Motor neuron (in vitro differentiated cells): Measurements from ENCODE around the gene CELF2. TPM values are rescaled to one million over a fixed set of nuclear protein-coding genes. Genes with fewer than 3 reads are reported as not detected.

Source experiments
- ATAC-seq, 8 experiments: fragments of 200-7000 bp; cut with Tn5 transposase; replicated peaks in 6 of 8; 2 replicates each; pipeline ENCODE4 v1.8.0; 2021; ENCODE audit warnings: mild to moderate bottlenecking in 8 of 8, moderate library complexity in 8 of 8
- H3K27ac ChIP-seq, 2 donors: fragments of 250-450 bp; sonication (Bioruptor Pico); 2 replicates each; pipeline ENCODE4 v1.9.0; 2021; ENCODE audit warnings: antibody characterized with exemption in 2 of 2, mild to moderate bottlenecking in 2 of 2, moderate library complexity in 1 of 2
- H3K4me1 ChIP-seq, 2 donors: fragments of 250-450 bp; sonication (Bioruptor Pico); replicated peaks in 1 of 2; 2 replicates each; pipeline ENCODE4 v1.6.1; 2021; ENCODE audit warnings: antibody characterized with exemption in 2 of 2, mild to moderate bottlenecking in 2 of 2, moderate library complexity in 1 of 2
- H3K4me3 ChIP-seq, 5 donors: fragments of 250-450 bp; sonication (Bioruptor Pico); 2 replicates each; pipeline ENCODE4 v1.9.0; 2021; ENCODE audit warnings: antibody characterized with exemption in 5 of 5, mild to moderate bottlenecking in 5 of 5, moderate library complexity in 4 of 5
- WGBS, 10 experiments: fragments of 450-650 bp; shearing (Covaris generic); methylation state at CpG; one replicate each; pipeline ENCODE4 v1.0.0; 2022; 5-methylcytosine and 5-hydroxymethylcytosine counted together
- in situ Hi-C, 9 experiments: fragments of 400-800 bp; cut with MboI; loops; one replicate each; pipeline ENCODE4 v1.15.0; 2021; ENCODE audit warnings: low sequenced_read_pairs in 9 of 9, low pct_unique_long_range_greater_than_20kb in 2 of 9; ENCODE audit not compliant: unreplicated experiment in 9 of 9
- total RNA-seq, 8 experiments: library from RNA; unstranded; fragments of 300-600 nt; gene quantifications; 2 replicates each; pipeline versions ENCODE4 v1.2.3 to v1.2.4, GENCODE V29; 2022

The CELF2 gene
- total RNA-seq, 8 experiments from 2014 or later: 10.4 to 60.9 (median 15.6) TPM

- H3K27ac ChIP-seq: no peak overlapping the region
- ATAC-seq: no peak
- no peak overlapping the region for H3K4me3 ChIP-seq
- H3K4me1 ChIP-seq: peaks cover 18 to 32% of the 10 kb centered on the region in 2 donors
- WGBS, 10 experiments: 17 to 100% (median 90%) methylated on average over 1 to 3 of the region's 3 CpGs; no CpG with 5 or more reads in 2 of the 10 experiments
- in situ Hi-C loops: no loop called here
Observed at GRCh38 chr10:11141571-11142091, 124.0 kb downstream of the CELF2 start.

DNA sequence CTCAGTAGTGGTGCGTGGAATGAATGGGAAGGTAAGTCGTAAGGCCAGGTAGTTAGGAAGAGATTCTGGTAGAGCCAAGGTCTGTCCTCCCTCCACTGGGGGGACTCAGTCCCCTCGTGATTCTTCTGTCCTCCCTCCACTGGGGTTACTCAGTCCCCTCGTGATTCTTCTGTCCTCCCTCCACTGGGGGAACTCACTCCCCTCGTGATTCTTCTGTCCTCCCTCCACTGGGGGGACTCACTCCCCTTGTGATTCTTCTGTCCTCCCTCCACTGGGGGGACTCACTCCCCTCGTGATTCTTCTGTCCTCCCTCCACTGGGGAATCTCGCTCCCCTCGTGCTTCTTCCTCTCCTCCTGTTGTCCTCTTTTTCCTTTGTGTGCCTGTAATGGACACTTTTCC lies 125.1 kb downstream of the CELF2 start:
- no peak for ATAC-seq
- in situ Hi-C loops: no loop called here
- H3K4me3 ChIP-seq: no peak overlapping the region
- H3K27ac ChIP-seq: no peak overlapping the region
- peaks cover 27 to 43% of the 10 kb centered on the region in 2 donors for H3K4me1 ChIP-seq
- WGBS, 10 experiments: 50 to 96% (median 83%) methylated on average over 1 to 6 of the region's 8 CpGs; no CpG with 5 or more reads in 1 of the 10 experiments

- ATAC-seq: no peak
- whole genome bisulfite sequencing, 10 experiments: 33 to 89% (median 62%) methylated on average over 1 to 5 of the region's 5 CpGs; no CpG with 5 or more reads in 1 of the 10 experiments
- in situ Hi-C loops: no loop called here
- H3K27ac ChIP-seq: no peak overlapping the region
- H3K4me3 ChIP-seq: no peak overlapping the region
- H3K4me1 ChIP-seq: peaks cover 32 to 48% of the 10 kb centered on the region in 2 donors
Observed at GRCh38 chr10:11143242-11143641, 125.6 kb downstream of the CELF2 start.

DNA sequence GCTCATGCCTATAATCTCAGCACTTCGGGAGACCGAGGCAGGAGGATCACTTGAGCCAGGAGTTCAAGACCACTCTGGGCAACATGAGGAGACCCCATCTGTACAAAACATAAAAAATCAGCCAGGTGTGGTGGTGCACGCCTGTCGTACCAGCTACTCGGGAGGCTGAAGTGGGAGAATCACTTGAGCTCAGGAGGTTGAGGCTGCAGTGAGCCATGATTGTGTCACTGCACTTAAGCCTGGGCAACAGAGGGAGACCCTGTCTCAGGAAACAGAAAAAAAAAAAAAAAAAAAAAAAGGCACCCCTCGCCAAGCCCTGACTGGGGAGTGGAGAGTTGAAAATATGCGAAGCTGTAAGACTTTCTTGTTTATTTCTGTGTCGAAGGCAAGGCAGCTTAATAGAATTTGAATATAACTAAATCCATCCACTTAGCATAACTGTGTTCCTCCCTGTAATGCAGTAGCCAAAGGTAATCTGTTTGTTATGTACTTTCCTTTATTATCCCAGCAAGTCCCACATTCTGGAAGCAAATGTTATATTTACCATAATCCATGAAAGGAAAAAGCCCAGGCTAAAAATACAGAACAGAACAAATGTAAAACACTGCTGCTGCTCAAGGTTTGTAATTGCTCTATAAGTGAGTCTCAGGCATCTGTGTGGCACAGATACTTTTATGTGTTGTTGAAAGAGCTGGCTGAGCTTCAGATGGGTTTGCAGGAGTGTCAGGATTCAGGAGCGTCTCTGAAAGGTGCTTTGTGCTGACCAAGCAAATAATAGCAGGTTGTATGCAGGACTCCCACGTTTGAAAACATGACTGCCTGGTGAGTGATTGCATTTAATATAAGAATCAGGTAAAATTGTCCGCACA lies 127.2 kb downstream of the CELF2 start:
- in situ Hi-C loops: no loop called here
- Histone ChIP-seq H3K27ac (no peak overlapping the region), H3K4me3 (no peak overlapping the region), H3K4me1 (peaks cover 44 to 61% of the 10 kb centered on the region in 2 donors)
- 3 to 100% (median 58%) methylated on average over 2 to 9 of the region's 11 CpGs for WGBS, 10 experiments
- peak in 6 of 8 experiments; percentile 10 to 78 (median 42) for ATAC-seq

- H3K27ac ChIP-seq: no peak overlapping the region
- WGBS, 10 experiments: 31 to 92% (median 79%) methylated on average over 1 to 3 of the region's 3 CpGs; no CpG with 5 or more reads in 2 of the 10 experiments
- ATAC-seq: peak in 4 of 8 experiments; percentile 17 to 42 (median 30)
Observed at GRCh38 chr10:11145495-11145855, 127.8 kb downstream of the CELF2 start.

GRCh38 chr10:11146402-11147171 lies 128.9 kb downstream of the CELF2 start:
- peak in 5 of 8 experiments; percentile 25 to 56 (median 52) for ATAC-seq
- no peak overlapping the region for H3K4me3 ChIP-seq
- 0 to 79% (median 50%) methylated on average over 1 to 6 of the region's 6 CpGs; no CpG with 5 or more reads in 3 of the 10 experiments for WGBS, 10 experiments
- no peak overlapping the region for H3K27ac ChIP-seq
- in situ Hi-C loops: no loop called here
- peaks cover 44 to 61% of the 10 kb centered on the region in 2 donors for H3K4me1 ChIP-seq

More at GRCh38 chr10:11145495-11145855, 127.8 kb downstream of the CELF2 start:
- Histone ChIP-seq H3K4me1 (peaks cover 44 to 61% of the 10 kb centered on the region in 2 donors), H3K4me3 (no peak overlapping the region)
- in situ Hi-C loops: no loop called here

- ATAC-seq: peak in 1 of 8 experiments; percentile 12
- in situ Hi-C loops: no loop called here
- peaks cover 44 to 62% of the 10 kb centered on the region in 2 donors for H3K4me1 ChIP-seq
- no peak overlapping the region for H3K27ac ChIP-seq
- WGBS, 10 experiments: 3 to 89% (median 69%) methylated on average over 4 to 9 of the region's 9 CpGs; no CpG with 5 or more reads in 2 of the 10 experiments
- no peak overlapping the region for H3K4me3 ChIP-seq
Observed at GRCh38 chr10:11147722-11148121, 130.1 kb downstream of the CELF2 start.

GRCh38 chr10:11148142-11149028 lies 130.7 kb downstream of the CELF2 start:
- no peak overlapping the region for H3K27ac ChIP-seq
- in situ Hi-C loops: no loop called here
- peaks cover 48 to 64% of the 10 kb centered on the region in 2 donors for H3K4me1 ChIP-seq
- WGBS, 10 experiments: 51 to 100% (median 80%) methylated on average over 1 to 9 of the region's 10 CpGs; no CpG with 5 or more reads in 1 of the 10 experiments
- no peak overlapping the region for H3K4me3 ChIP-seq
- peak in 6 of 8 experiments; percentile 5 to 63 (median 60) for ATAC-seq

GRCh38 chr10:11149807-11150141 lies 132.1 kb downstream of the CELF2 start:
- Histone ChIP-seq H3K27ac (no peak overlapping the region), H3K4me3 (no peak overlapping the region), H3K4me1 (peaks cover 59 to 69% of the 10 kb centered on the region in 2 donors)
- WGBS, 10 experiments: 13 to 100% (median 89%) methylated on average over 1 to 3 of the region's 3 CpGs; no CpG with 5 or more reads in 2 of the 10 experiments
- ATAC-seq: no peak
- in situ Hi-C loops: no loop called here

- H3K4me3 ChIP-seq: no peak overlapping the region
- in situ Hi-C loops: no loop called here
- ATAC-seq: no peak
- 32 to 100% (median 80%) methylated on average over 1 to 3 of the region's 3 CpGs; no CpG with 5 or more reads in 1 of the 10 experiments for WGBS, 10 experiments
- H3K4me1 ChIP-seq: peaks cover 60 to 69% of the 10 kb centered on the region in 2 donors
- no peak overlapping the region for H3K27ac ChIP-seq
Observed at GRCh38 chr10:11150231-11150731, 132.6 kb downstream of the CELF2 start.

DNA sequence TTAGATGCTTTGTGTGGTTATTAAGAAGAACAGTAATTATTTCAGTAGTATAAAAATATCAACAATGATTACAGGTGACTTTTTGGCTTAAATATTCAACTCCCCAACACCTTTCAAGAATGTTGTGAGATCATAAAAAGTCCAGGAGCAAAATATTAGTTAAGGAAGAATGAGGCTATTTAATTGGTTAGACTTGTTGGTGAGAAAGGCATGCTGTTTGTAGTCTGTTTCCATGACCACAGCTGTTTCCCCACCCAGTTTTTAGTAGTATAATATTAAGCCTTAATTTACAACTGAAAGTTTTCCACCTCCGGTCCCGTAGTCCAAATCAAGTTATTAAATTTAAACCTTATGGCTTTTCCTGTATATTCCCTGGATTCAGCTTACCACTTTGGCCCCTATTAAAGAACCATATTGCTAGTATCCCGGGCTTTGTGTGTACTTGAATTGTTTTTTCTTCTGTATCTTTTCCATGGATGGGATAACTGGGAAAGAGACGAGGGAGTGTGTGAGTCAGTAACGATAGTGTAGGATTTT lies 133.3 kb downstream of the CELF2 start:
- peaks cover 55 to 69% of the 10 kb centered on the region in 2 donors for H3K4me1 ChIP-seq
- H3K27ac ChIP-seq: no peak overlapping the region
- WGBS, 10 experiments: 2 to 100% (median 95%) methylated on average over 2 to 5 of the region's 5 CpGs; no CpG with 5 or more reads in 2 of the 10 experiments
- in situ Hi-C loops: no loop called here
- ATAC-seq: peak in 1 of 8 experiments; percentile 80
- H3K4me3 ChIP-seq: no peak overlapping the region

DNA sequence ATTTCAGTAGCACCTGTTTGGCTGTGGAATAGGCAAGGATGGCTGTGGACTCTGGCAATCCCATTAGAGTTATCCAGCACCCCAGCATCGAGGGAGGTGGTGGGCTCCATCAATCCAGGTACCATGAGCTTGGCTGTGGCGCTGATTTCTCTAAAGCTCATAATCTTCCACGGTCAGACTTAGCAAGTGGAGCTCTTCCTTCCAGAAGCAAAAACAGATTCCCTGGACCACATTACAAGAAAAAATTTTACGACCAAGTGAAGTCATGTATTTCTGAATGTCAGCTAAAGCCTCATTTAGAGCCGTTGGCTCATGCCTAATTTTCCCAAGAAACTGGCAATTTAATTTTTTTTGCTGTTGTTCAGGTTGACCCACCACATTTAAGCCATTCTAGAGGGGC lies 135.1 kb downstream of the CELF2 start:
- WGBS, 10 experiments: 0 to 100% (median 71%) methylated on average over 2 to 5 of the region's 5 CpGs; no CpG with 5 or more reads in 2 of the 10 experiments
- in situ Hi-C loops: no loop called here
- Histone ChIP-seq H3K4me1 (peaks cover 38 to 55% of the 10 kb centered on the region in 2 donors), H3K4me3 (no peak overlapping the region), H3K27ac (no peak overlapping the region)
- ATAC-seq: no peak
